GM12891 (cell line): Measurements from ENCODE around the gene CASP8AP2.
A peak's percentile ranks its signal among the peaks of the same experiment; 100 is the strongest.
"Not testable (repeated sequence)": the region's sequence is repeated elsewhere in the genome, so short reads cannot be mapped to it uniquely, and the experiment has no call there.

Source experiments
- DNase-seq: peaks from one replicate; pipeline ENCODE4 v3.0.0; 2011; ENCODE audit warnings: low spot score; ENCODE audit not compliant: insufficient read length
- FAIRE-seq: peaks from 2 replicates; lab custom pipeline; 2011; peaks lifted over from hg19 to GRCh38; lab: Jason Lieb, UNC
- PAX5 ChIP-seq: IDR thresholded peaks from 2 replicates; pipeline ENCODE4 v1.6.1; 2011; ENCODE audit warnings: low read length, moderate library complexity, mild to moderate bottlenecking; ENCODE audit not compliant: insufficient read depth, severe bottlenecking
- POLR2A ChIP-seq: IDR thresholded peaks from 2 replicates; pipeline ENCODE4 v1.6.1; 2011; ENCODE audit warnings: low read depth, low read length, control low read depth
- POLR2AphosphoS5 ChIP-seq: IDR thresholded peaks from 2 replicates; pipeline ENCODE4 v1.6.1; 2011; ENCODE audit warnings: low read depth, low read length, control low read depth
- POU2F2 ChIP-seq: IDR thresholded peaks from 2 replicates; pipeline ENCODE4 v1.6.1; 2011; ENCODE audit warnings: low read depth, mild to moderate bottlenecking, control low read depth, low read length, moderate library complexity
- SPI1 ChIP-seq: IDR thresholded peaks from 2 replicates; pipeline ENCODE4 v1.6.1; 2011; ENCODE audit warnings: low read depth, low read length, control low read depth
- TAF1 ChIP-seq: IDR thresholded peaks from 2 replicates; pipeline ENCODE4 v1.6.1; 2011; ENCODE audit warnings: low read depth, low read length, control low read depth

The CASP8AP2 gene

GRCh38 chr6:89843070-89843469 is 13.4 kb downstream of the CASP8AP2 start:
- TF ChIP-seq POLR2A (no peak), POU2F2 (no peak), SPI1 (no peak), TAF1 (no peak), PAX5 (no peak), POLR2AphosphoS5 (no peak)
- FAIRE-seq (no peak), DNase-seq (no peak)

GRCh38 chr6:89847513-89847912 is 17.8 kb downstream of the CASP8AP2 start:
- not testable (repeated sequence) for DNase-seq, FAIRE-seq

- TF ChIP-seq POLR2A (no peak), SPI1 (no peak), PAX5 (no peak), POU2F2 (no peak), POLR2AphosphoS5 (no peak), TAF1 (no peak)
- no peak for FAIRE-seq
- no peak for DNase-seq
Measured at GRCh38 chr6:89853068-89853467, 23.4 kb downstream of the CASP8AP2 start.

GRCh38 chr6:89858041-89858440 is 28.4 kb downstream of the CASP8AP2 start:
- FAIRE-seq, result no peak
- TF ChIP-seq POLR2AphosphoS5 (no peak), POU2F2 (no peak), POLR2A (no peak), TAF1 (no peak), PAX5 (no peak), SPI1 (no peak)
- no peak for DNase-seq

- no peak for TF ChIP-seq POU2F2
- no peak for TF ChIP-seq TAF1
- no peak for TF ChIP-seq POLR2A
- TF ChIP-seq PAX5, result no peak
- no peak for TF ChIP-seq POLR2AphosphoS5
- TF ChIP-seq SPI1, result no peak
- no peak for DNase-seq
- FAIRE-seq, result no peak
Measured at GRCh38 chr6:89859744-89860143, 30.1 kb downstream of the CASP8AP2 start.

- FAIRE-seq (peak; percentile 66), DNase-seq (no peak)
- TF ChIP-seq SPI1, result peak; percentile 83
- TF ChIP-seq PAX5, result no peak
Measured at GRCh38 chr6:89862273-89862672, 32.6 kb downstream of the CASP8AP2 start.

- no peak for FAIRE-seq
- TF ChIP-seq SPI1 (peak; percentile 65; the same call in 1 of the 2 replicates), POLR2AphosphoS5 (no peak)
- DNase-seq, result no peak
Measured at GRCh38 chr6:89862698-89863097, 33.0 kb downstream of the CASP8AP2 start.

GRCh38 chr6:89866024-89866678 is 36.5 kb downstream of the CASP8AP2 start:
- no peak for FAIRE-seq

GRCh38 chr6:89873721-89874120 is 44.0 kb downstream of the CASP8AP2 start:
- TF ChIP-seq POLR2AphosphoS5 (no peak), POU2F2 (no peak), TAF1 (no peak), SPI1 (no peak), PAX5 (no peak), POLR2A (no peak)

More at GRCh38 chr6:89866024-89866678, 36.5 kb downstream of the CASP8AP2 start:
- no peak for DNase-seq
- TF ChIP-seq POLR2A (no peak), POLR2AphosphoS5 (no peak), TAF1 (no peak), PAX5 (no peak), SPI1 (no peak), POU2F2 (no peak)

GRCh38 chr6:89874438-89874837 is 44.8 kb downstream of the CASP8AP2 start:
- FAIRE-seq, result no peak
- no peak for TF ChIP-seq POLR2A
- no peak for DNase-seq

More at GRCh38 chr6:89873721-89874120, 44.0 kb downstream of the CASP8AP2 start:
- FAIRE-seq (no peak), DNase-seq (no peak)

- FAIRE-seq (no peak), DNase-seq (no peak)
- TF ChIP-seq POU2F2 (no peak), SPI1 (no peak), POLR2A (no peak), POLR2AphosphoS5 (no peak), TAF1 (no peak), PAX5 (no peak)
Measured at GRCh38 chr6:89886378-89887120, 56.9 kb downstream of the CASP8AP2 start.
